ENCODE measurements around the gene FLVCR1.

GRCh38 chr1:212901290-212901689 lies 43.2 kb downstream of the FLVCR1 start:
- TF ChIP-seq POLR2AphosphoS5 (IDR thresholded peaks at IDR 0.05): no peak
- no peak for TF ChIP-seq POLR2A (IDR thresholded peaks at IDR 0.05; ENCODE audit: low read depth)
- no peak for TF ChIP-seq EP300 (IDR thresholded peaks at IDR 0.05)
